ENCODE data around the gene DENND1B. TPM values are rescaled to one million over a fixed set of nuclear protein-coding genes. Genes with fewer than 3 reads are reported as not detected.

The DENND1B gene
- total RNA-seq, 2 donors from 2014 or later = 9.4 to 11.9 TPM

DNA sequence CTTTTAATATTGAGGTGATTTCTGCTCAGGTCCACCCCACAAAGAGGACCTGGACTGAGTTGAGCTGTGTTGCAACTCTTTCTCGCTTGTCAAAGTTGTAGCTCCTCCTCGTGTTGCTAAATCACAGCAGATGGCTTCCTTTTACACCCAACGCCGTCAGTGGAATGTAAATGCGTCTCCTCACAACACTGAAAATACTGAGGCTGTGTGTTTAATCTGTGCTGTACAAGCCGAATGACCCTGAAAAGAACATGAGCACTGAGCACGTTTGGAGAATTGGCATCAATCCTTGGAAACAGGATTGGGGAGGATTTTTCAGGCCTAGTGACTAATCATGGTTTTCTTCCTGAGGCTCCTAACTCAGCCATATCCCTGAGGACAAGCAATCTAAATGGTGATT is 311.2 kb downstream of the DENND1B start:
- Histone ChIP-seq H3K4me3 (ENCODE audit: low read length) (no peak overlapping the region), H3K9ac (ENCODE audit: extremely low read depth, low read length, poor library complexity, severe bottlenecking) (no peak overlapping the region), H3K27ac (ENCODE audit: low read depth, low read length) (no peak overlapping the region), H3K9me3 (ENCODE audit: control insufficient read depth, low read length) (no peaks in the 10 kb centered on the region), H3K4me1 (ENCODE audit: control insufficient read depth, insufficient read depth, low read length) (no peaks in the 10 kb centered on the region), H3K27me3 (ENCODE audit: control insufficient read depth, insufficient read depth, low read length, poor library complexity, severe bottlenecking) (no peaks in the 10 kb centered on the region), H3K36me3 (ENCODE audit: control insufficient read depth, insufficient read depth, low read length) (no peaks in the 10 kb centered on the region)
- no peaks in the 10 kb centered on the region for H3K36me3 Mint-ChIP-seq (ENCODE audit: low read depth)
- H3K27ac Mint-ChIP-seq = no peak overlapping the region
- H3K4me3 Mint-ChIP-seq = no peak overlapping the region
- peaks cover 29% of the 10 kb centered on the region for H3K4me1 Mint-ChIP-seq
- DNase-seq = no peak
- WGBS, 2 experiments (ENCODE audit: insufficient coverage in 1 of 2, insufficient read length in 1 of 2) = 64 to 68% methylated on average over 7 of the region's 7 CpGs
- H3K27me3 Mint-ChIP-seq (ENCODE audit: insufficient read depth) = no peaks in the 10 kb centered on the region
- H3K9me3 Mint-ChIP-seq = no peaks in the 10 kb centered on the region
- TF ChIP-seq, protein P1, sequence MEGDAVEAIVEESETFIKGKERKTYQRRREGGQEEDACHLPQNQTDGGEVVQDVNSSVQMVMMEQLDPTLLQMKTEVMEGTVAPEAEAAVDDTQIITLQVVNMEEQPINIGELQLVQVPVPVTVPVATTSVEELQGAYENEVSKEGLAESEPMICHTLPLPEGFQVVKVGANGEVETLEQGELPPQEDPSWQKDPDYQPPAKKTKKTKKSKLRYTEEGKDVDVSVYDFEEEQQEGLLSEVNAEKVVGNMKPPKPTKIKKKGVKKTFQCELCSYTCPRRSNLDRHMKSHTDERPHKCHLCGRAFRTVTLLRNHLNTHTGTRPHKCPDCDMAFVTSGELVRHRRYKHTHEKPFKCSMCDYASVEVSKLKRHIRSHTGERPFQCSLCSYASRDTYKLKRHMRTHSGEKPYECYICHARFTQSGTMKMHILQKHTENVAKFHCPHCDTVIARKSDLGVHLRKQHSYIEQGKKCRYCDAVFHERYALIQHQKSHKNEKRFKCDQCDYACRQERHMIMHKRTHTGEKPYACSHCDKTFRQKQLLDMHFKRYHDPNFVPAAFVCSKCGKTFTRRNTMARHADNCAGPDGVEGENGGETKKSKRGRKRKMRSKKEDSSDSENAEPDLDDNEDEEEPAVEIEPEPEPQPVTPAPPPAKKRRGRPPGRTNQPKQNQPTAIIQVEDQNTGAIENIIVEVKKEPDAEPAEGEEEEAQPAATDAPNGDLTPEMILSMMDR (conservative IDR thresholded peaks at IDR 0.05) = no peak

DNA sequence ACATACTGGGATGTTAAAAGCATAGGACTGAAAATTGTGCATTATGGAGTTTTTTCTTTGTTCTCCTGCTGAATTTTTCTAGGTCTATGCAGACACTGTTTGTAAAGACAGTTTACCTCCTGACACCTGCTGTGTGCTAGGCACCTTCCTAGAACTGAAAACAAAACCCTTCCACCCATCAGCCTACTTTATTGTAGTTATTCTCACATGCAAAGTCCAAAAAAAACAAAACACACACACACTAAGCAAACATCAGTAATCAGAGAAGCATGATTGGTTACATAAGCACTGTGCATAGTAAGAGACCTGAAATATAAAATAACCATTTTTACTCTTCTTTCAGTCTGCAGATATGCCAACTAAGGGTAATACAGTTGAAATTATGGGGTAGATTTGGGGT is 312.1 kb downstream of the DENND1B start:
- H3K4me3 Mint-ChIP-seq = no peak overlapping the region
- no peak overlapping the region for H3K27ac ChIP-seq (ENCODE audit: low read depth, low read length)
- TF ChIP-seq, protein P1 (conservative IDR thresholded peaks at IDR 0.05) = no peak
- H3K4me3 ChIP-seq (ENCODE audit: low read length) = no peak overlapping the region
- no peak overlapping the region for H3K9ac ChIP-seq (ENCODE audit: extremely low read depth, low read length, poor library complexity, severe bottlenecking)
- H3K36me3 ChIP-seq (ENCODE audit: control insufficient read depth, insufficient read depth, low read length) = no peaks in the 10 kb centered on the region
- no peaks in the 10 kb centered on the region for H3K4me1 ChIP-seq (ENCODE audit: control insufficient read depth, insufficient read depth, low read length)
- H3K27me3 Mint-ChIP-seq (ENCODE audit: insufficient read depth) = no peaks in the 10 kb centered on the region
- H3K9me3 Mint-ChIP-seq = no peaks in the 10 kb centered on the region
- H3K4me1 Mint-ChIP-seq = peaks cover 23% of the 10 kb centered on the region
- no peak overlapping the region for H3K27ac Mint-ChIP-seq
- no peak for DNase-seq
- H3K36me3 Mint-ChIP-seq (ENCODE audit: low read depth) = no peaks in the 10 kb centered on the region
- no peaks in the 10 kb centered on the region for H3K9me3 ChIP-seq (ENCODE audit: control insufficient read depth, low read length)
- no peaks in the 10 kb centered on the region for H3K27me3 ChIP-seq (ENCODE audit: control insufficient read depth, insufficient read depth, low read length, poor library complexity, severe bottlenecking)

DNA sequence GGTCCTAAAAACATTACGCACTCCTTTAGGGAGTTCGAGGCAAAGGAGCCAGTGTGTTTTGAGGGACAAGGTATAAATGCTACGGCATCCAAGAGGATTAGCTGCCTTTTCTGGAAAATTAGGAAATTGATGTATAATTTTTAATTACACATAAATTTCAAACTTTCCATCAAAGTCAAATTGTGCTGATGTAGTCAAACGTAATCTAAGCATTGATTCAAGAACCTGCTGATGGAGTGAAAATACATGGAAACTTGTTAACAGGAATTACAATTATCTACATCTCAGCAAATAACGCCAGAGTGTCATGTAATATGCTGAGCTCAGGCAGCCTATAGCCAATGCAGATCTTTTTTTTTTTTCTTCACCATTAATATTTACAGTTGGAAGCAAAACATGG is 312.7 kb downstream of the DENND1B start:
- Mint-ChIP-seq H3K4me1 (peaks cover 20% of the 10 kb centered on the region), H3K27ac (no peak overlapping the region), H3K9me3 (no peaks in the 10 kb centered on the region), H3K27me3 (ENCODE audit: insufficient read depth) (no peaks in the 10 kb centered on the region), H3K36me3 (ENCODE audit: low read depth) (no peaks in the 10 kb centered on the region), H3K4me3 (no peak overlapping the region)
- Histone ChIP-seq H3K4me1 (ENCODE audit: control insufficient read depth, insufficient read depth, low read length) (no peaks in the 10 kb centered on the region), H3K4me3 (ENCODE audit: low read length) (no peak overlapping the region), H3K27ac (ENCODE audit: low read depth, low read length) (no peak overlapping the region), H3K9ac (ENCODE audit: extremely low read depth, low read length, poor library complexity, severe bottlenecking) (no peak overlapping the region), H3K9me3 (ENCODE audit: control insufficient read depth, low read length) (no peaks in the 10 kb centered on the region), H3K27me3 (ENCODE audit: control insufficient read depth, insufficient read depth, low read length, poor library complexity, severe bottlenecking) (no peaks in the 10 kb centered on the region), H3K36me3 (ENCODE audit: control insufficient read depth, insufficient read depth, low read length) (no peaks in the 10 kb centered on the region)
- TF ChIP-seq, protein P1 (conservative IDR thresholded peaks at IDR 0.05) = no peak
- DNase-seq = no peak
- WGBS, 2 experiments (ENCODE audit: insufficient coverage in 1 of 2, insufficient read length in 1 of 2) = 89 to 97% methylated on average over 1 to 5 of the region's 5 CpGs

Other genes with a start within 250 kb of the DENND1B start
- 1 to 10 TPM; 1.7 to 3.5 TPM for gene C1orf53, start 127.2 kb upstream of the DENND1B start, total RNA-seq
- not detected for gene LHX9, start 141.9 kb upstream of the DENND1B start, total RNA-seq

All from endodermal cell (in vitro differentiated cells).